Measurements from ENCODE around the gene RPL15. TPM values are rescaled to one million over a fixed set of nuclear protein-coding genes. Genes with fewer than 3 reads are reported as not detected.
"Not testable (repeated sequence)": the region's sequence is repeated elsewhere in the genome, so short reads cannot be mapped to it uniquely, and the experiment has no call there.

RPL15 gene
- total RNA-seq = 1,360 TPM
- long read RNA-seq, transcript RPL15-201 (4 exons, 2,730 nt) = major isoform, 1,629 of 1,980 reads
- long read RNA-seq, transcript RPL15-202 (3 exons, 820 nt) = minor isoform, 124 of 1,980 reads
- long read RNA-seq, transcript RPL15-208 (4 exons, 1,063 nt) = minor isoform, 110 of 1,980 reads
- long read RNA-seq, transcript RPL15-215 (4 exons, 824 nt) = minor isoform, 13 of 1,980 reads
- long read RNA-seq, partial matches to known transcripts = 9 of 1,980 reads
- long read RNA-seq, other reads (novel, unspliced or antisense) = 64 of 1,980 reads

GRCh38 chr3:23916886-23917678, at the start of gene RPL15, which contains the start of gene NKIRAS1:
RPL15 (plus strand) TSS chr3:23917132; CDS start chr3:23917860, 728 bp downstream.
NKIRAS1 (minus strand) TSS chr3:23916990; CDS start chr3:23910904, 6,086 bp downstream.
- DNase-seq (ENCODE audit: low spot score) = peak; percentile 99

DNA sequence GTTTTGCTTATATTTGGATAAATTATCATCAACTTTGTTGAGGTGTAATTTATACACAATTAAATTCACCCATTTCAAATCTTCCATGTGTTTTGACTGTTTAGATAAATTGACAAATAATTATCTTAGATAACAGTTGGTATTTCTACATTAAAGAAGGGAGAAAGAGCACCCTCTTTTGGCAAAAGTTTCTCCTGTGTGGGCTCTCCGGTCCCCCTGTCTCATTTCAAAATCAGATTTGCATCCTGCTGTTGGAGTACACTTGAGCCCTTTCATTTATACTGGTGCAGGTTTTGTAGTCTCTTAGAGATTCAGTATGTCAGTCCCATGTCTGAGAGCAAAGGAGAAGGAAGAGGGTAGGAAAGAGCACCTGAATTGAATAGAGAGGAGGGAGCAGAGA, 49.5 kb upstream of the RPL15 start:
- no peak for DNase-seq (ENCODE audit: low spot score)

DNA sequence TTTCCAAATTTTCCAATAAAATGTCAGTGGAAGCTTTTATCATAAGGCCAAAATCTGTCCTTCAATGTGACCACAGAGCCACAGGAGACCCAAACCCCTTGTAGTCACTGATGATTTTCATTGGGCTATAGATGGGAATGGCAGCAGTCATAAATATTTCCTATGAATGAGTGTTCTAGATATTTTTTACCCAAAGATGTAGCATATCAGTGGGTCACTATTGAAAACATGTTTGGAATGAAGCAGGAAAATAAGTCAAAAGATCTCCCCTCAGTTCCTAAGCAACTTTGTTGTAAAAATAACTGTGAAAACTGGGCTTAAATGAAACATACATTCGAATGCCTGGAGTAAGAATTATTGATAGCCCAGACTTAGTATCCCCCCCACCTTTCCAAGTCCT, 49.1 kb upstream of the RPL15 start:
- DNase-seq (ENCODE audit: low spot score) = no peak

- DNase-seq (ENCODE audit: low spot score) = no peak
These were observed 46.8 kb upstream of the RPL15 start for GRCh38 chr3:23869977-23870662.

- DNase-seq (ENCODE audit: low spot score) = not testable (repeated sequence)
These were observed 46.3 kb upstream of the RPL15 start for GRCh38 chr3:23870663-23871043.

GRCh38 chr3:23871361-23871760, 45.6 kb upstream of the RPL15 start:
- not testable (repeated sequence) for DNase-seq (ENCODE audit: low spot score)

DNA sequence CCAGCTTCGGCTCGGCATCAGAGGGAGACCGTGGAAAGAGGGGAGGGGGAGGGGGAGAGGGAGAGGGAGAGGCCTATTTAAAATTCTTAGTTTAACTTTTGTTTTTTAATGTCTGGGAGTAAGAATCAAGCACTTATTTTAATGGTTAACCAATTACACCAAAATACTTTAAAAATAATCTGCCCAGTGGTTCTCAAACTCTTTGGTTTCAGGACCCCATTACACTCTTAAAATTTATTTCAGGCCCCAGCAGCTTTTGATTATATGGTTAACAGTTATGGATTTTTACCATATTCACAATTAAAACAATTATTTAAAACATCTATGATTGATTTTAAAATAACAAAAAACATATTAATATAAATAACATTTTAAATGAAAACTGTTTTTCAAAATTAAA, 44.6 kb upstream of the RPL15 start:
- no peak for DNase-seq (ENCODE audit: low spot score)

DNA sequence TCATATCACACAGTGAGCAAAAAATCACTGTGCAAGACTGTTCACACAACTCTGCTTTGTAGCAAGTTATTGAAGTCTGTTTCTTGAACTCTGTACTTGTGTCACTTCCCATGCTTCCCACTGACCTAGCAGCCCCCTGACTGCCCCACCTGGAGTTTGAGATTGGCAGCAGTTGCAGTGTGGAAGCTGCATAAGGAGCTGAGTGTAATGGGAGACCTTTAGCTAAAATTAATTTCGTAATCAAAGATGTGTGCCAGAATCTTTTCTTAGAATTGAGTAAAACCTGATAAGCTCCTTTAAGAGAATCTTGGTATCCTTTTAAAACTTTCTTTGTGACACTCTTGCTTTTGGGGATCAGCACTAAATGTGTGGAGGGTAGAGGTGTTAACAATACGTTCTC, 43.0 kb upstream of the RPL15 start:
- DNase-seq (ENCODE audit: low spot score) = no peak

- DNase-seq (ENCODE audit: low spot score) = no peak
These were observed 42.4 kb upstream of the RPL15 start for GRCh38 chr3:23874359-23875112.

GRCh38 chr3:23875113-23875725, 41.7 kb upstream of the RPL15 start:
- DNase-seq (ENCODE audit: low spot score) = no peak

DNA sequence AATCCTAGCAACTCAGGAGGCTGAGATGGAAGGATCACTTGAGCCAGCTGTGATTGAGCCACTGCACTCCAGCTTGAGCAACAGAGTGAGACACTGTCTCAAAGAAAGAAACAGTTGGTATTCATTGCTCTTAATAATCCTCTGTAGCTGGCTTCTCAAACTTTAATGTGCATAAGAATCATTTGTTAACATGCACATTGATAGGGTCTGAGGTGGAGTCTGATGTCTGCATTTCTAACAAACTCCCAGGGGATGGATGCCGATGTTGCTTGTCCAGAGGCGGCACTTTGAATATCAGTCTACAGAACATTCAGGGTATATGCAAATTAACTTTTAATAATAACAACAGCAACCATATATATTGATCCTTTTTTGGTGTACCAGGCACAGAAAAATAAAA, 40.0 kb upstream of the RPL15 start:
- no peak for DNase-seq (ENCODE audit: low spot score)

DNA sequence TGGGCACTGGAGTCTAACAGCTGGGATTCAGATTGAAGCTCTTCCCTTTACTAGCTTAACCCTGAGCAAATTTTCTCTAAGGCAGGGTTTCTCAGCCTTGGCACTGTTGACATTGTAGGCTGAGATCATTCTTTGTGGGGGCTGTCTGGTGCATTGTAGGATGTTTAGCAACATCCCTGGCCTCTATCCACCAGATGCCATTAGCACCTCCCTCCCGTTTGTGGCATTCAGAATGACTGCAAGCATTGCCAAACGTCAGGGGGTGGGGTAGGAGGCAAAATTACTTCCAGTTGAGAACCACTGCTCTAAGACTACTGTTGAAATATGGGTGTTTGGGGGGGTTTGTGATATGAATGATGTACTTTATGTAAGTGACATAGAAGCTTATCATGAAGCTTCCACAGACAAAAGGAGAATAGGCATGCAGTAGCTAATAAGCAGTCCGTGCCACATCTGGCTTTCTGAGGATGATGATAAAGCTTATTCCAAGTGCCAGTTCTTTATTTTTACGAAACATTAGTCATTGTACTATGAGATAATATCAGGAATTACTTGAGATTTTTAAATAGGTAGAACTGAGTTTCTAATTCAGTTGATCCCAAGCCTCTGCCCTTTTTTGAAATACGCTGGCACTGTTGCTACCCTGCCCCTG, 39.5 kb upstream of the RPL15 start:
- DNase-seq (ENCODE audit: low spot score) = no peak

- no peak for DNase-seq (ENCODE audit: low spot score)
These were observed 37.4 kb upstream of the RPL15 start for GRCh38 chr3:23879485-23879884.

DNA sequence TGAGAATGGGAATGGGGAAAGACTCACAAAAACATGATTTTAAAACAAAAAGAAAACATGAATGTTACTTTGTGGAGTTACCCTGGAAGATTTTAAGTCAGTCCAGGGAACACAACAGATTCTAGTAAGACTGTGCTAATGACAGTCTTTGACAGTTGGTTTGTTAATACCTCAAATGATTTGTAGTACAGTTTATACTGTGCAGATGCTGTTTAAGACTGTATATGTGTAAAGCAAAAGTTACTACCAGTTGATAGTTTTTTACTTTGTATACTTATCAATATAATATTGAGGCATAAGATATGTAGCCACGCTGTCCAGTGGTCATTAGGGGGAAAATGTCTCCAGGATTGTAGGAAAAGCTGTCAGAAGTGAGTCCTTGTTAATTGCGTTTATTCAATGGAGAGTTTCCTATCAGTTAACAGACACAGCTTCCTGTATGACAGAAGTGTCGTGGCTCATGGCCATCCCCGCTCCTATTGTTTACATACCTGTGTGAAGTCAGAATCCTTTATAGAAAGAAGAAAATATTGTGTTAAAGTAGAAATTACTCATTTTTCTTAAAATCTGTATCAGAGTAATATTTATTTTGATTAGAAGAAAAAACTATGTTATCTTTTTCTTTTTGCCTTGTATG, 36.1 kb upstream of the RPL15 start:
- no peak for DNase-seq (ENCODE audit: low spot score)

DNA sequence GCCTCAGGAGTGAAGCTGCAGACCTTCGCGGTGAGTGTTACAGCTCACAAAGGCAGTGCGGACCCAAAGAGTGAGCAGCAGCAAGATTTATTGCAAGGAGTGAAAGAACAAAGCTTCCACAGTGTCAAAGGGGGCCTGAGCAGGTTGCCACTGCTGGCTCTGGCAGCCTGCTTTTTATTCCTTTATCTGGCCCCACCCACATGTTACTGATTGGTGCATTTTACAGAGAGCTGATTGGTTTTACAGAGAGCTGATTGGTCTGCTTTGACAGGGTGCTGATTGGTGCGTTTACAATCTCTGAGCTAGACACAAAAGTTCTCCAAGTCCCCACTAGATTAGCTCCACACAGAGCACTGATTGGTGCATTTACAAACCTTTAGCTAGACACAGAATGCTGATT, 34.9 kb upstream of the RPL15 start:
- not testable (repeated sequence) for DNase-seq (ENCODE audit: low spot score)

- no peak for DNase-seq (ENCODE audit: low spot score)
These were observed 34.4 kb upstream of the RPL15 start for GRCh38 chr3:23882487-23882918.

GRCh38 chr3:23884481-23884880, 32.5 kb upstream of the RPL15 start:
- no peak for DNase-seq (ENCODE audit: low spot score)

DNA sequence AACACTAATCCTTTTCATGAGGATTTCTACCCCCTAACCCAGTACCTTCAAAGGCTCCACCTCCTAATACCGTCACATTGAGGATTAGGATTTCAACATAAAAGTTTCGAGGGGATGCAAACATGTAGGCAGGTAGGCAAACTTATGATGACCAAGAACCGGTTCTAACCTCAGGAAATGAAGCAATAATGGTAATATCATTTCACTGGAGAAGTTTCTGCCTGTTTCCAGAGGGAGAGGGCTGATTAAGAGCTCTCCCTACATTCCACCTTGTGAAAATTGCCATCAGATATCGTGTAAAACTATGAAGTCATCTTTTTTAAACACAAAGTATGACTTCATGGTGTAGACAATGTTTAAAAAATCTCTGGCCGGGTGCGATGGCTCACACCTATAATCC, 31.7 kb upstream of the RPL15 start:
- DNase-seq (ENCODE audit: low spot score) = no peak

- DNase-seq (ENCODE audit: low spot score) = no peak
These were observed 30.6 kb upstream of the RPL15 start for GRCh38 chr3:23886311-23886710.

Data from mesenteric fat pad (tissue), 1 donor.